ENCODE measurements around the gene AP3M1. TPM values are rescaled to one million over a fixed set of nuclear protein-coding genes. Genes with fewer than 3 reads are reported as not detected.

Gene AP3M1
- total RNA-seq, 1 donor from 2014 or later: 33.1 TPM

- no peak for TF ChIP-seq CTCF (IDR thresholded peaks at IDR 0.05)
- Histone ChIP-seq H3K4me3 (no peak overlapping the region), H3K36me3 (peaks cover 97% of the 10 kb centered on the region), H3K4me1 (no peaks in the 10 kb centered on the region), H3K9me3 (no peaks in the 10 kb centered on the region), H3K27ac (no peak overlapping the region), H3K27me3 (no peaks in the 10 kb centered on the region)
- intact Hi-C loops (cut with DNase I): no loop called here
- ATAC-seq: no peak
- no peak for DNase-seq
These were observed 41.2 kb downstream of the AP3M1 start for GRCh38 chr10:74109452-74109851.

DNA sequence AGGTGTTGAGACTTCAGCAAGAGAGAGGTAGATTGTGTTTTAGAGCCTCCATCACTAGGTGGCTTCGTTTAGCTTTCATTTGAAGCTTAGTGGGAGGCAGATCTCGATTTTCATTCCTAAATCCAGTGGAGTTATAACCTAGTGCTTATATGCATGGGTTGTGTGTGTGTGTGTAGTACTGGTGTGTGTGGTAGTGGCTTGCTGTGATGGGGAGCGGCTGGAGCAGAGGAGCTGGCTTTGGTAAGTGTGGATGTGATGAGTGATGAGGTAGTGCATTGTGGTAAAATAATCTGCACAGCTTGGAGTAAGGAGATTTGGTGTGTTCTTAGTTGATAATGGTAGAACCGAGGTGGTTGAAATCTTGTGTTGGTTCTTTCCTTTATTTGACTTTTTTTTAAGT lies 43.2 kb downstream of the AP3M1 start:
- intact Hi-C loops (cut with DNase I): no loop called here
- no peak for ATAC-seq

GRCh38 chr10:74104996-74105395 lies 45.6 kb downstream of the AP3M1 start:
- DNase-seq (no peak), ATAC-seq (no peak)
- H3K4me1 ChIP-seq: no peaks in the 10 kb centered on the region
- no peak overlapping the region for H3K27ac ChIP-seq
- H3K27me3 ChIP-seq: no peaks in the 10 kb centered on the region
- no peak for TF ChIP-seq CTCF (IDR thresholded peaks at IDR 0.05)
- intact Hi-C loops (cut with DNase I): no loop called here
- peaks cover 94% of the 10 kb centered on the region for H3K36me3 ChIP-seq
- no peak overlapping the region for H3K4me3 ChIP-seq
- H3K9me3 ChIP-seq: no peaks in the 10 kb centered on the region

More for the DNA sequence above, 43.2 kb downstream of the AP3M1 start:
- no peak for DNase-seq
- Histone ChIP-seq H3K27ac (no peak overlapping the region), H3K4me1 (no peaks in the 10 kb centered on the region), H3K9me3 (no peaks in the 10 kb centered on the region), H3K27me3 (no peaks in the 10 kb centered on the region), H3K36me3 (peaks cover 100% of the 10 kb centered on the region), H3K4me3 (no peak overlapping the region)
- TF ChIP-seq CTCF (IDR thresholded peaks at IDR 0.05): no peak

DNA sequence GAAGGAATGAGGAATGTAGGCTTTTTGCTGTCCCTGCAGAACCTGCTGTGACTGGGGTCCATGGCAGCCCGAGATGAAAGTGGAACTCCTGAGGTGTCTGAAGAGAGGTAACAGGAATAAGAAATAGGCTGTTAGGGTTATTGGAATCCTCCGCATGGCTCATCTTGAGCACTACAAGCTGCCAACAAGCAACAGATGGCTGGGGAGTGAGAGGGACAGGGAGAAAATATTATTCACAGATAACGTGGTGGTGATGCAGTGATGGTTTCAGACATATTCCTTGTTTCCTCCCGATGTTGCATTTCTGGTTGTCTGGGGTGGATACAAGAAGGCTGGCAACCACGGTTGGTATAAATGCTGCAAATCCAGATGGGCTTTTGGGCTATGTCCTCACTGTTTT lies 46.1 kb downstream of the AP3M1 start:
- intact Hi-C loops (cut with DNase I): no loop called here
- ATAC-seq: no peak
- Histone ChIP-seq H3K36me3 (peaks cover 94% of the 10 kb centered on the region), H3K4me1 (no peaks in the 10 kb centered on the region), H3K27me3 (no peaks in the 10 kb centered on the region), H3K27ac (no peak overlapping the region), H3K4me3 (no peak overlapping the region), H3K9me3 (no peaks in the 10 kb centered on the region)
- no peak for TF ChIP-seq CTCF (IDR thresholded peaks at IDR 0.05)
- DNase-seq: no peak

- DNase-seq (no peak), ATAC-seq (no peak)
- Histone ChIP-seq H3K27ac (no peak overlapping the region), H3K27me3 (no peaks in the 10 kb centered on the region), H3K36me3 (peaks cover 94% of the 10 kb centered on the region), H3K9me3 (no peaks in the 10 kb centered on the region), H3K4me1 (no peaks in the 10 kb centered on the region), H3K4me3 (no peak overlapping the region)
- TF ChIP-seq CTCF (IDR thresholded peaks at IDR 0.05): peak; percentile 15
- intact Hi-C loops (cut with DNase I): no loop called here
These were observed 46.9 kb downstream of the AP3M1 start for GRCh38 chr10:74103560-74104258.

All from upper lobe of right lung (tissue), 1 donor.